ENCODE measurements around the gene NRAP.

DNA sequence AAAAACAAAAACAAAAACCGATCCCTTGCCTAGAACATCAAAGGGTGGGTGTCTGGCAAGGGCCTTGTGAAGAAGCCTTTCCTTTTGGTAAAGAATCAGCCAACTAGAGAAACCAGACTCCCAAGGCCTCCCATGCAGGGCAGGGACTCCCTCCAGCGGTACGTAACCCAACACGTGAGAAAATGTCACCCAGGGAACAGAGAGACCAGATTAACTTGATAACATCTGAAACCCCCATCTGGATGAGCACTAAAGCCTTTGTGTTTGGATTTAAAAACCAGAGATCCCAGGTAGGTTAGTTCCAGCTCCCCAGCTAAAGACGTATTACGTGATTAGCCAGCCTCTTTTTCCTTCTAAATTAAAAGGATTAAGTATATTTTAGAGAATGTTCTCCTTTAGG, 114.0 kb downstream of the NRAP start:
- TF ChIP-seq EZH2 (IDR thresholded peaks at IDR 0.05; ENCODE audit: low read depth, low read length, severe bottlenecking) (no peak), BCL11A (IDR thresholded peaks at IDR 0.05; ENCODE audit: low read depth in 2 of 2, low read length in 2 of 2) (no peak), BRCA1 (IDR thresholded peaks at IDR 0.05; ENCODE audit: low read depth, low read length) (no peak), POLR2A (IDR thresholded peaks at IDR 0.05; ENCODE audit: control extremely low read depth in 1 of 2, low read depth in 2 of 2, low read length in 2 of 2) (no peak), EP300 (IDR thresholded peaks at IDR 0.05; ENCODE audit: borderline replicate concordance in 1 of 2, low read depth in 2 of 2, low read length in 2 of 2) (no peak), POLR2AphosphoS5 (IDR thresholded peaks at IDR 0.05; ENCODE audit: low read depth, low read length) (no peak), FOSL1 (IDR thresholded peaks at IDR 0.05; ENCODE audit: insufficient read depth, low read depth, low read length) (no peak), TAF1 (IDR thresholded peaks at IDR 0.05; ENCODE audit: low read depth, low read length) (no peak)
- TF ChIP-seq, protein P1, sequence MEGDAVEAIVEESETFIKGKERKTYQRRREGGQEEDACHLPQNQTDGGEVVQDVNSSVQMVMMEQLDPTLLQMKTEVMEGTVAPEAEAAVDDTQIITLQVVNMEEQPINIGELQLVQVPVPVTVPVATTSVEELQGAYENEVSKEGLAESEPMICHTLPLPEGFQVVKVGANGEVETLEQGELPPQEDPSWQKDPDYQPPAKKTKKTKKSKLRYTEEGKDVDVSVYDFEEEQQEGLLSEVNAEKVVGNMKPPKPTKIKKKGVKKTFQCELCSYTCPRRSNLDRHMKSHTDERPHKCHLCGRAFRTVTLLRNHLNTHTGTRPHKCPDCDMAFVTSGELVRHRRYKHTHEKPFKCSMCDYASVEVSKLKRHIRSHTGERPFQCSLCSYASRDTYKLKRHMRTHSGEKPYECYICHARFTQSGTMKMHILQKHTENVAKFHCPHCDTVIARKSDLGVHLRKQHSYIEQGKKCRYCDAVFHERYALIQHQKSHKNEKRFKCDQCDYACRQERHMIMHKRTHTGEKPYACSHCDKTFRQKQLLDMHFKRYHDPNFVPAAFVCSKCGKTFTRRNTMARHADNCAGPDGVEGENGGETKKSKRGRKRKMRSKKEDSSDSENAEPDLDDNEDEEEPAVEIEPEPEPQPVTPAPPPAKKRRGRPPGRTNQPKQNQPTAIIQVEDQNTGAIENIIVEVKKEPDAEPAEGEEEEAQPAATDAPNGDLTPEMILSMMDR (IDR thresholded peaks at IDR 0.05; ENCODE audit: control extremely low read depth in 1 of 3, insufficient read depth in 1 of 3, low read depth in 1 of 3, low read length in 3 of 3) = no peak
